ENCODE results near the gene SNAP25. TPM values are rescaled to one million over a fixed set of nuclear protein-coding genes. Genes with fewer than 3 reads are reported as not detected.

SNAP25 gene
- total RNA-seq, 1 donor from 2014 or later, result 1.6 TPM

- H3K36me3 Mint-ChIP-seq (ENCODE audit: unreplicated experiment), result no peaks in the 10 kb centered on the region
- H3K27me3 Mint-ChIP-seq (ENCODE audit: unreplicated experiment), result peaks cover 28% of the 10 kb centered on the region
- no peak for TF ChIP-seq CTCF (IDR thresholded peaks at IDR 0.05)
- no peak overlapping the region for H3K27ac Mint-ChIP-seq (ENCODE audit: unreplicated experiment)
- no peak for DNase-seq (ENCODE audit: extremely low spot score, unreplicated experiment)
- no peak overlapping the region for H3K4me3 Mint-ChIP-seq (ENCODE audit: unreplicated experiment)
- no peaks in the 10 kb centered on the region for H3K9me3 Mint-ChIP-seq (ENCODE audit: unreplicated experiment)
- H3K4me1 Mint-ChIP-seq (ENCODE audit: unreplicated experiment), result no peaks in the 10 kb centered on the region
Observed at GRCh38 chr20:10225439-10226060, 6.9 kb downstream of the SNAP25 start.

DNA sequence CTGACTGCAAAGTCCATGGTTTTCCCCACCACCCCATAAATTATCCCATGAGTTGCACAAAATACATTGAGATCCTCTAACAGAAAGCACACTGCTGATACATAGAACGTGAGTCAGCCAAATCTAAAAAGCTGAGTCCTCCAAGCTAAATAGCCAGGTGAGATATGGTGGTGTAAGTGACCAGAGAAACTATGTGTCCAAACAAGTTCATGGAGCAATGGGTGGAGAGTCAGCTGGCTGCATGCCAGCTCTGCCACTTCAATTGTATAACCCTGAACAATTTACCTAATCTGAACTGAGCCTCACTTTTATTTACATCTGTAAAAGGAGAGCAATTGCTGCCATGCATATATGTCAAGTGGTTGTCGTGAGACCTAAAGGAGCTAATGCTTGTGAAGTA lies 9.7 kb downstream of the SNAP25 start:
- Mint-ChIP-seq H3K27ac (ENCODE audit: unreplicated experiment) (no peak overlapping the region), H3K4me1 (ENCODE audit: unreplicated experiment) (no peaks in the 10 kb centered on the region), H3K36me3 (ENCODE audit: unreplicated experiment) (no peaks in the 10 kb centered on the region), H3K4me3 (ENCODE audit: unreplicated experiment) (no peak overlapping the region), H3K9me3 (ENCODE audit: unreplicated experiment) (no peaks in the 10 kb centered on the region), H3K27me3 (ENCODE audit: unreplicated experiment) (peaks cover 15% of the 10 kb centered on the region)
- no peak for DNase-seq (ENCODE audit: extremely low spot score, unreplicated experiment)
- TF ChIP-seq CTCF (IDR thresholded peaks at IDR 0.05), result no peak

DNA sequence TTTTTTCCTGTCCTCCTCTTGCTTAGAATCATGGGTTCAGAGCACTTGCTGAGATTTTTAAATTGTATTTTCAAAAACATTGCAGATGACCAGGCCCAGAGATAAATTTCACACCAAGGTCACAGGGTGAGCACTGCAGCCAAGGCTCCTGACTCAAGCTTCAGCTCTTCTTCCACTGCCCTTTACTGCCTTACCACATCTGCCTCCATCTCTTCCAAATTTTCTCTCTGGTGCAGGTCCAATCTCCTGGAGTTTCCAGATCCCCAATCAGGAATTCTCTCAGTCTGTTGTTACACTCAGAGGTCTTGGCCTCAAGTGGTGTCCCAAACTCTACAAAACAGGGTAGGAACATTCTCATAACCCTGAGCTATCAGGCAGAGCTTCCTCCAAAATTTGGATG lies 12.7 kb downstream of the SNAP25 start:
- H3K36me3 Mint-ChIP-seq (ENCODE audit: unreplicated experiment), result no peaks in the 10 kb centered on the region
- no peak for DNase-seq (ENCODE audit: extremely low spot score, unreplicated experiment)
- H3K4me3 Mint-ChIP-seq (ENCODE audit: unreplicated experiment), result no peak overlapping the region
- H3K9me3 Mint-ChIP-seq (ENCODE audit: unreplicated experiment), result no peaks in the 10 kb centered on the region
- peaks cover 17% of the 10 kb centered on the region for H3K27me3 Mint-ChIP-seq (ENCODE audit: unreplicated experiment)
- no peak for TF ChIP-seq CTCF (IDR thresholded peaks at IDR 0.05)
- no peaks in the 10 kb centered on the region for H3K4me1 Mint-ChIP-seq (ENCODE audit: unreplicated experiment)
- H3K27ac Mint-ChIP-seq (ENCODE audit: unreplicated experiment), result no peak overlapping the region

GRCh38 chr20:10236540-10237533 lies 18.2 kb downstream of the SNAP25 start:
- Mint-ChIP-seq H3K4me1 (ENCODE audit: unreplicated experiment) (peaks cover 2% of the 10 kb centered on the region), H3K4me3 (ENCODE audit: unreplicated experiment) (no peak overlapping the region), H3K36me3 (ENCODE audit: unreplicated experiment) (no peaks in the 10 kb centered on the region), H3K27me3 (ENCODE audit: unreplicated experiment) (peaks cover 3% of the 10 kb centered on the region), H3K9me3 (ENCODE audit: unreplicated experiment) (no peaks in the 10 kb centered on the region), H3K27ac (ENCODE audit: unreplicated experiment) (no peak overlapping the region)
- DNase-seq (ENCODE audit: extremely low spot score, unreplicated experiment), result no peak
- TF ChIP-seq CTCF (IDR thresholded peaks at IDR 0.05), result no peak

GRCh38 chr20:10239954-10240353 lies 21.3 kb downstream of the SNAP25 start:
- Mint-ChIP-seq H3K36me3 (ENCODE audit: unreplicated experiment) (no peaks in the 10 kb centered on the region), H3K27ac (ENCODE audit: unreplicated experiment) (no peak overlapping the region), H3K27me3 (ENCODE audit: unreplicated experiment) (peaks cover 2% of the 10 kb centered on the region), H3K4me3 (ENCODE audit: unreplicated experiment) (no peak overlapping the region), H3K4me1 (ENCODE audit: unreplicated experiment) (peaks cover 2% of the 10 kb centered on the region), H3K9me3 (ENCODE audit: unreplicated experiment) (no peaks in the 10 kb centered on the region)
- no peak for DNase-seq (ENCODE audit: extremely low spot score, unreplicated experiment)
- no peak for TF ChIP-seq CTCF (IDR thresholded peaks at IDR 0.05)

Data from osteocyte (in vitro differentiated cells).